Measurements from ENCODE around the gene PLXNA4. TPM values are rescaled to one million over a fixed set of nuclear protein-coding genes. Genes with fewer than 3 reads are reported as not detected.

The PLXNA4 gene
- total RNA-seq, 4 donors from 2014 or later = 4.8 to 19.7 (median 10.7) TPM

- Histone ChIP-seq H3K4me1 (no peaks in the 10 kb centered on the region), H3K27me3 (no peaks in the 10 kb centered on the region), H3K36me3 (peaks cover 0 to 18% of the 10 kb centered on the region in 2 donors), H3K27ac (no peak overlapping the region), H3K4me3 (no peak overlapping the region), H3K9me3 (no peaks in the 10 kb centered on the region)
- TF ChIP-seq POLR2A (IDR thresholded peaks at IDR 0.05) (no peak), EP300 (IDR thresholded peaks at IDR 0.05) (no peak), POLR2AphosphoS5 (IDR thresholded peaks at IDR 0.05) (no peak)
- 80 to 90% methylated on average over 1 to 2 of the region's 2 CpGs for WGBS, 2 donors (ENCODE audit: low coverage in 1 of 2)
- ATAC-seq = no peak
Observed at GRCh38 chr7:132199626-132200025, 376.6 kb downstream of the PLXNA4 start.

DNA sequence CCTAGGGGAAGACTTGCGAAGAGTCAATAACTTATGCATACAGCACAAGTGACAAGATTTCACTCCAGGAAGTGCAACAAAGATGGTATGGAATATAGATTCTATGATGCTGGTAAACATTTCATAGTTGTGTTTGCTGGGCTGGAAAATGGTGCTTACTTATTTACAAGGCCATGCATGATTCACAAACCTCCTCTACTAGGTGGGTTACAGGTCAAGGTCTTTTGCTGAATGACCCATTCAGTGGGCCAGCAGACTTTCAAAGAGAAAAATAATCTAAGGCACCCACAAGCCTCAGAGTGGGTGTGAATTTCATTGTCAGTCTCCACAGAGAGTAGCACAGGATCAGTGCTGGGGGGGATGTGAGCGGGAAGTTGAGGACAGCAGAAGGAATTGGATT, 378.5 kb downstream of the PLXNA4 start:
- H3K9me3 ChIP-seq = no peaks in the 10 kb centered on the region
- no peaks in the 10 kb centered on the region for H3K27me3 ChIP-seq
- no peaks in the 10 kb centered on the region for H3K4me1 ChIP-seq
- 91 to 100% methylated on average over 2 of the region's 2 CpGs for WGBS, 2 donors (ENCODE audit: low coverage in 1 of 2)
- no peak for TF ChIP-seq POLR2AphosphoS5 (IDR thresholded peaks at IDR 0.05)
- TF ChIP-seq EP300 (IDR thresholded peaks at IDR 0.05) = no peak
- no peak for TF ChIP-seq POLR2A (IDR thresholded peaks at IDR 0.05)
- TF ChIP-seq, protein P1, sequence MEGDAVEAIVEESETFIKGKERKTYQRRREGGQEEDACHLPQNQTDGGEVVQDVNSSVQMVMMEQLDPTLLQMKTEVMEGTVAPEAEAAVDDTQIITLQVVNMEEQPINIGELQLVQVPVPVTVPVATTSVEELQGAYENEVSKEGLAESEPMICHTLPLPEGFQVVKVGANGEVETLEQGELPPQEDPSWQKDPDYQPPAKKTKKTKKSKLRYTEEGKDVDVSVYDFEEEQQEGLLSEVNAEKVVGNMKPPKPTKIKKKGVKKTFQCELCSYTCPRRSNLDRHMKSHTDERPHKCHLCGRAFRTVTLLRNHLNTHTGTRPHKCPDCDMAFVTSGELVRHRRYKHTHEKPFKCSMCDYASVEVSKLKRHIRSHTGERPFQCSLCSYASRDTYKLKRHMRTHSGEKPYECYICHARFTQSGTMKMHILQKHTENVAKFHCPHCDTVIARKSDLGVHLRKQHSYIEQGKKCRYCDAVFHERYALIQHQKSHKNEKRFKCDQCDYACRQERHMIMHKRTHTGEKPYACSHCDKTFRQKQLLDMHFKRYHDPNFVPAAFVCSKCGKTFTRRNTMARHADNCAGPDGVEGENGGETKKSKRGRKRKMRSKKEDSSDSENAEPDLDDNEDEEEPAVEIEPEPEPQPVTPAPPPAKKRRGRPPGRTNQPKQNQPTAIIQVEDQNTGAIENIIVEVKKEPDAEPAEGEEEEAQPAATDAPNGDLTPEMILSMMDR (IDR thresholded peaks at IDR 0.05) = no peak
- ATAC-seq = no peak
- H3K36me3 ChIP-seq = peaks cover 0 to 18% of the 10 kb centered on the region in 2 donors
- no peak overlapping the region for H3K27ac ChIP-seq
- no peak overlapping the region for H3K4me3 ChIP-seq

GRCh38 chr7:132193898-132194297, 382.4 kb downstream of the PLXNA4 start:
- peaks cover 0 to 18% of the 10 kb centered on the region in 2 donors for H3K36me3 ChIP-seq
- ATAC-seq = no peak
- no peak overlapping the region for H3K4me3 ChIP-seq
- no peaks in the 10 kb centered on the region for H3K9me3 ChIP-seq
- no peaks in the 10 kb centered on the region for H3K27me3 ChIP-seq
- WGBS, 2 donors (ENCODE audit: low coverage in 1 of 2) = no CpG with 5 or more reads among the region's 5 CpGs
- no peak overlapping the region for H3K27ac ChIP-seq
- TF ChIP-seq EP300 (IDR thresholded peaks at IDR 0.05) = no peak
- TF ChIP-seq, protein P1 (IDR thresholded peaks at IDR 0.05) = no peak
- no peak for TF ChIP-seq POLR2AphosphoS5 (IDR thresholded peaks at IDR 0.05)
- TF ChIP-seq POLR2A (IDR thresholded peaks at IDR 0.05) = no peak
- H3K4me1 ChIP-seq = no peaks in the 10 kb centered on the region

DNA sequence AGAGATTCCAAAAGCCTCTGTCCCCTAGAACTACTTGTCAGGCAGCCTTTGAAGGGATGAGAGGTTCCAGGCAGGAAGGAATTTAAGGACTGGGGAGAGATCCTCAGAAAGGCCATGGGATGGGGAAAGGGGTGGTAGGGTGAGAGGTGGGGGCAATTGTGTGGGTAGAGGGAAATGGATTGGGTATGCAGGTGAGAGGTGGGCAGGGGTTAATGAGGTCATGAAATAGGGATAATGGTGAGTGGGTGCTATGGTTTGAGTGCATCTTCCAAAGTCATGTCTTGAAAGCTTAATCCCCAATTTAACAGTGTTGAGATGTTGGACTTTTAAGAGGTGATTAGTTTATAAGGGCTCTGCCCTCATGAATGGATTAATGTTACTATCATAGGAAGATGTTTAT, 383.5 kb downstream of the PLXNA4 start:
- TF ChIP-seq POLR2AphosphoS5 (IDR thresholded peaks at IDR 0.05) (no peak), POLR2A (IDR thresholded peaks at IDR 0.05) (no peak), EP300 (IDR thresholded peaks at IDR 0.05) (no peak)
- TF ChIP-seq, protein P1 (IDR thresholded peaks at IDR 0.05) = no peak
- Histone ChIP-seq H3K4me1 (no peaks in the 10 kb centered on the region), H3K4me3 (no peak overlapping the region), H3K27ac (no peak overlapping the region), H3K27me3 (no peaks in the 10 kb centered on the region), H3K36me3 (peaks cover 0 to 13% of the 10 kb centered on the region in 2 donors), H3K9me3 (peaks cover 0 to 5% (median 0%) of the 10 kb centered on the region in 3 donors)
- no peak for ATAC-seq

DNA sequence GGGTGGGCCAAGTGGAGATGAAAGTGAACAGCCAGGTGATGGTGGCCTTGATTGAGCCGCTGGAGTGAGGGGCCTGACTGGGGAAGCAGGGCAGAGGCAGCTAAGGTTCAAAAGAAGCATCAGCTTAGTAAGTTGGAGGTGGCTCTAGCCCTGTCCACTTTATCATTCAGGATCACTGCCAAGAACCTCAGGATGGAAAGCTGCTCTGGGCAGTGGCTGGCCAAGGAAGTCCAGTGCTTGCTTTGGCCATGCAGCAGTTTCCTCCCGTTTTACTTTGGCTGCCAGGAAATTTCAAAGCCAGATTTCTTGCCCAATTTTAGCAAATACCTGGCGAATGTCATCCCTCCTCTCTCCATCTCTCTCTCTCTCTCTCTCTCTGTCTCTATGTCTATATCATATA, 384.9 kb downstream of the PLXNA4 start:
- Histone ChIP-seq H3K4me1 (no peaks in the 10 kb centered on the region), H3K4me3 (no peak overlapping the region), H3K27ac (no peak overlapping the region), H3K36me3 (peaks cover 0 to 9% of the 10 kb centered on the region in 2 donors), H3K27me3 (no peaks in the 10 kb centered on the region), H3K9me3 (peaks cover 0 to 19% (median 0%) of the 10 kb centered on the region in 3 donors)
- whole genome bisulfite sequencing, 2 donors (ENCODE audit: low coverage in 1 of 2) = 42 to 62% methylated on average over 2 to 3 of the region's 3 CpGs
- no peak for ATAC-seq
- TF ChIP-seq POLR2A (IDR thresholded peaks at IDR 0.05) (no peak), EP300 (IDR thresholded peaks at IDR 0.05) (no peak), POLR2AphosphoS5 (IDR thresholded peaks at IDR 0.05) (no peak)
- TF ChIP-seq, protein P1 (IDR thresholded peaks at IDR 0.05) = no peak

Data from gastroesophageal sphincter (tissue), 4 donors.